Endothelial cell of umbilical vein (primary cell): ENCODE measurements around the gene CACTIN. TPM values are rescaled to one million over a fixed set of nuclear protein-coding genes. Genes with fewer than 3 reads are reported as not detected.

Experiments used
- BruUV-seq: library from RNA; stranded (reverse); fragments of 400-500 nt; replicated peaks from 2 replicates; lab custom pipeline; 2021; lab: Mats Ljungman, UMichigan
- CTCF ChIA-PET: fragments of 300-600, 350-600 bp; sonication (Branson Sonifier 250); formaldehyde crosslinking; loops from one replicate; lab custom pipeline; 2021; ENCODE audit warnings: antibody characterized with exemption, inconsistent platforms; lab: Charles Lee
- POLR2A ChIA-PET: fragments of 300-600, 350-600 bp; sonication (Branson Sonifier 250); formaldehyde crosslinking; loops from one replicate; lab custom pipeline; 2021; ENCODE audit warnings: antibody characterized with exemption, inconsistent platforms; lab: Charles Lee
- DNase-seq: peaks from one replicate; pipeline ENCODE4 v3.0.0-alpha.2; 2011; ENCODE audit warnings: low read depth, low spot score
- FAIRE-seq: peaks from 2 replicates; lab custom pipeline; 2011; peaks lifted over from hg19 to GRCh38; lab: Jason Lieb, UNC
- H2AFZ ChIP-seq: 2 replicates; pipeline ENCODE4 v1.6.0; 2012; ENCODE audit warnings: low read depth, low read length, control low read depth, inconsistent platforms
- H3K27ac ChIP-seq: 2 replicates; pipeline ENCODE4 v1.5.1; 2011; ENCODE audit warnings: low read depth, mild to moderate bottlenecking, control low read depth, low read length, moderate library complexity; ENCODE audit not compliant: insufficient read depth
- H3K27me3 ChIP-seq, 2 experiments: 2 replicates each; pipeline versions ENCODE4 v1.6.0 to v1.6.1; 2011; ENCODE audit warnings: low read length in 2 of 2, mixed read lengths in 1 of 2; ENCODE audit not compliant: control insufficient read depth in 2 of 2, insufficient read depth in 2 of 2
- H3K36me3 ChIP-seq, 2 experiments: 2 replicates in 1 of 2; 3 replicates in 1 of 2; pipeline ENCODE4 v1.5.1; 2011; ENCODE audit warnings: low read length in 2 of 2, mild to moderate bottlenecking in 1 of 2, moderate library complexity in 1 of 2; ENCODE audit not compliant: control insufficient read depth in 2 of 2, insufficient read depth in 2 of 2; ENCODE audit errors: extremely low read depth in 1 of 2
- H3K4me1 ChIP-seq: 3 replicates; pipeline ENCODE4 v1.5.1; 2011; ENCODE audit warnings: mild to moderate bottlenecking, low read length; ENCODE audit not compliant: control insufficient read depth, insufficient read depth; ENCODE audit errors: extremely low read depth
- H3K4me2 ChIP-seq: 2 replicates; pipeline ENCODE4 v1.6.1; 2011; ENCODE audit warnings: low read length, control low read depth, mixed read lengths; ENCODE audit not compliant: insufficient read depth
- H3K4me3 ChIP-seq, 3 experiments: fragments of 200-600 bp in 1 of 3; sonication (generic), shearing (Covaris generic) in 1 of 3; replicated peaks in 1 of 3; 2 replicates each; pipeline ENCODE4 v1.5.1; 2011 to 2016; ENCODE audit warnings: control low read depth in 3 of 3, low read length in 3 of 3, mild to moderate bottlenecking in 2 of 3, inconsistent platforms in 1 of 3, low read depth in 1 of 3, moderate library complexity in 1 of 3; ENCODE audit not compliant: insufficient read depth in 1 of 3
- H3K79me2 ChIP-seq: 2 replicates; pipeline ENCODE4 v1.6.0; 2012; ENCODE audit warnings: low read length, inconsistent platforms; ENCODE audit not compliant: control insufficient read depth, insufficient read depth
- H3K9ac ChIP-seq: replicated peaks from 2 replicates; pipeline ENCODE3; 2011; ENCODE audit warnings: low read length, control low read depth; ENCODE audit not compliant: insufficient read depth; ENCODE audit errors: extremely low read depth
- H3K9me1 ChIP-seq: replicated peaks from 3 replicates; pipeline ENCODE4 v1.6.0; 2011; ENCODE audit warnings: mild to moderate bottlenecking, low read length; ENCODE audit not compliant: control insufficient read depth, insufficient read depth; ENCODE audit errors: extremely low read depth
- H3K9me3 ChIP-seq: replicated peaks from 2 replicates; pipeline ENCODE4 v1.5.1; 2012; ENCODE audit warnings: low read length, inconsistent platforms; ENCODE audit not compliant: control insufficient read depth, insufficient read depth
- H4K20me1 ChIP-seq: replicated peaks from 2 replicates; pipeline ENCODE3; 2011; ENCODE audit warnings: mild to moderate bottlenecking, low read length; ENCODE audit not compliant: control insufficient read depth, insufficient read depth; ENCODE audit errors: extremely low read depth
- CTCF ChIP-seq, 2 donors: IDR thresholded peaks; 1 replicate in 1 of 2; 2 replicates in 1 of 2; pipeline ENCODE4 v1.5.1; 2011; ENCODE audit warnings: low read length in 2 of 2, mild to moderate bottlenecking in 2 of 2, moderate library complexity in 2 of 2, control low read depth in 1 of 2, inconsistent platforms in 1 of 2, low read depth in 1 of 2; ENCODE audit not compliant: insufficient read depth in 1 of 2; ENCODE audit errors: extremely low read depth in 1 of 2
- EZH2 ChIP-seq: IDR thresholded peaks from 2 replicates; pipeline ENCODE4 v1.6.1; 2012; ENCODE audit warnings: borderline replicate concordance, low read depth, mild to moderate bottlenecking, moderate library complexity, low read length, inconsistent platforms; ENCODE audit not compliant: severe bottlenecking
- FOS ChIP-seq: IDR thresholded peaks from 2 replicates; pipeline ENCODE4 v1.6.1; 2011; ENCODE audit warnings: mild to moderate bottlenecking, low read length, moderate library complexity, borderline replicate concordance; ENCODE audit not compliant: insufficient read depth
- GATA2 ChIP-seq: IDR thresholded peaks from 2 replicates; pipeline ENCODE4 v1.7.0; 2011; ENCODE audit warnings: low read depth, mild to moderate bottlenecking, moderate library complexity, mixed read lengths, low read length; ENCODE audit not compliant: insufficient read length, insufficient read depth
- JUN ChIP-seq: IDR thresholded peaks from 2 replicates; pipeline ENCODE4 v1.6.1; 2011; ENCODE audit warnings: borderline replicate concordance, low read depth; ENCODE audit not compliant: insufficient read length, insufficient read depth
- MAX ChIP-seq: IDR thresholded peaks from 2 replicates; pipeline ENCODE4 v1.6.1; 2011; ENCODE audit not compliant: insufficient read depth, insufficient read length
- MYC ChIP-seq: IDR thresholded peaks from one replicate; pipeline ENCODE4 v1.6.1; 2011; ENCODE audit warnings: mild to moderate bottlenecking, low read depth, low read length
- POLR2A ChIP-seq: IDR thresholded peaks from 2 replicates; pipeline ENCODE4 v1.6.1; 2012; ENCODE audit warnings: low read depth, mild to moderate bottlenecking, control low read depth, low read length
- POLR2AphosphoS5 ChIP-seq: IDR thresholded peaks from 2 replicates; pipeline ENCODE4 v1.6.1; 2012; ENCODE audit warnings: low read depth, mild to moderate bottlenecking, control low read depth, low read length, moderate library complexity; ENCODE audit not compliant: insufficient read depth
- dilution Hi-C: fragments of 300-500 bp; cut with MboI; formaldehyde crosslinking; loops from one replicate; pipeline ENCODE4 v1.15.0; 2019; ENCODE audit warnings: low sequenced_read_pairs; ENCODE audit not compliant: extremely low pct_ligation_motif_present
- intact Hi-C: fragments of 100-400 bp; cut with micrococcal nuclease; formaldehyde crosslinking; loops from one replicate; pipeline ENCODE4 v1.10.0; 2022
- polyA plus RNA-seq, 4 experiments: library from polyadenylated mRNA; depleted of rRNA in 3 of 4; stranded (reverse) in 3 of 4; unstranded in 1 of 4; fragments of >200 nt; gene quantifications; 2 replicates each; pipeline versions ENCODE4 v1.2.1 to v1.2.3, GENCODE V29; 2011 to 2012; ENCODE audit warnings: missing spikeins in 1 of 4
- small RNA-seq: library from RNA; depleted of rRNA; stranded (forward); fragments of <200 nt; gene quantifications from one replicate; pipeline ENCODE3, GENCODE V24; 2012; ENCODE audit warnings: low replicate concordance, low read depth; ENCODE audit not compliant: insufficient read depth, insufficient read length
- total RNA-seq: library from RNA; stranded (reverse); gene quantifications from 2 replicates; pipeline ENCODE4 v1.2.3, GENCODE V29; 2021

The CACTIN gene
- total and polyA plus RNA-seq, 2 donors (not counting 3 experiments of a cell fraction or from before 2014, with no cell fraction given) = 29.7 to 36.1 TPM

- CTCF ChIA-PET = interaction anchor here (1.6 to 2.4 kb wide), 2 partner anchors 8 to 19 kb away, joined by 3 to 10 read pairs; no protein-coding TSS in a partner anchor
- no peak for DNase-seq
- intact Hi-C loops = no loop called here
These were observed 62.7 kb downstream of the CACTIN start for GRCh38 chr19:3563709-3564524.

More at GRCh38 chr19:3563709-3564524, 62.7 kb downstream of the CACTIN start:
- Histone ChIP-seq H4K20me1 (no peaks in the 10 kb centered on the region), H3K4me1 (no peaks in the 10 kb centered on the region), H3K4me3 (no peak overlapping the region), H3K27me3 (no peaks in the 10 kb centered on the region), H3K79me2 (no peaks in the 10 kb centered on the region), H3K27ac (no peak overlapping the region), H3K4me2 (no peak overlapping the region), H3K9me1 (no peaks in the 10 kb centered on the region), H3K9ac (no peak overlapping the region), H2AFZ (no peak overlapping the region), H3K9me3 (no peaks in the 10 kb centered on the region), H3K36me3 (no peaks in the 10 kb centered on the region)
- no peak for FAIRE-seq
- POLR2A ChIA-PET = no interaction called here
- no TSS peak for BruUV-seq
- TF ChIP-seq POLR2A (no peak), POLR2AphosphoS5 (no peak), MAX (no peak), CTCF (IDR thresholded peaks at IDR 0.05; ENCODE audit: extremely low read depth in 1 of 2, insufficient read depth in 1 of 2, low read depth in 1 of 2, low read length in 2 of 2) (no peak), GATA2 (no peak), JUN (no peak), MYC (no peak), EZH2 (no peak), FOS (no peak)
- dilution Hi-C loops = no loop called here

Small RNA genes within 50 kb of the gene (small RNA-seq; reads per million reads assigned to genes)
- not detected for gene AC005786.1

Other genes with a start within 250 kb of the CACTIN start
- gene SMIM24, start 146.3 kb downstream of the CACTIN start, total RNA-seq = not detected in 2 replicates
- gene SMIM24, start 146.3 kb downstream of the CACTIN start, polyA plus RNA-seq = not detected in 2 replicates
- gene SMIM44, start 143.3 kb downstream of the CACTIN start, total RNA-seq = not detected in 2 replicates
- not detected in 2 replicates for gene SMIM44, start 143.3 kb downstream of the CACTIN start, polyA plus RNA-seq
- gene DOHH, start 126.1 kb downstream of the CACTIN start, total RNA-seq = 14.8 and 15.2 TPM in 2 replicates
- 8.0 and 8.7 TPM in 2 replicates for gene DOHH, start 126.1 kb downstream of the CACTIN start, polyA plus RNA-seq
- 60.4 and 60.5 TPM in 2 replicates for gene FZR1, start 120.5 kb downstream of the CACTIN start, total RNA-seq
- gene FZR1, start 120.5 kb downstream of the CACTIN start, polyA plus RNA-seq = 35.9 and 45.0 TPM in 2 replicates
- gene TEKTIP1, start 87.6 kb downstream of the CACTIN start, total RNA-seq = 0.53 and 0.73 TPM in 2 replicates
- gene TEKTIP1, start 87.6 kb downstream of the CACTIN start, polyA plus RNA-seq = not detected in 2 replicates
- gene MFSD12, start 69.2 kb downstream of the CACTIN start, total RNA-seq = 78.9 and 80.4 TPM in 2 replicates
- 51.7 and 66.9 TPM in 2 replicates for gene MFSD12, start 69.2 kb downstream of the CACTIN start, polyA plus RNA-seq
- 98.0 and 98.2 TPM in 2 replicates for gene HMG20B, start 53.8 kb downstream of the CACTIN start, total RNA-seq
- gene HMG20B, start 53.8 kb downstream of the CACTIN start, polyA plus RNA-seq = 53.2 and 63.9 TPM in 2 replicates
- 6.6 and 7.1 TPM in 2 replicates for gene GIPC3, start 41.3 kb downstream of the CACTIN start, total RNA-seq
- 1.9 and 2.2 TPM in 2 replicates for gene GIPC3, start 41.3 kb downstream of the CACTIN start, polyA plus RNA-seq
- gene TBXA2R, start 19.9 kb downstream of the CACTIN start, total RNA-seq = 2.9 and 3.4 TPM in 2 replicates
- 2.4 TPM in 2 replicates for gene TBXA2R, start 19.9 kb downstream of the CACTIN start, polyA plus RNA-seq
- 79.5 and 82.2 TPM in 2 replicates for gene PIP5K1C, start 73.7 kb upstream of the CACTIN start, total RNA-seq
- 31.6 and 37.4 TPM in 2 replicates for gene PIP5K1C, start 73.7 kb upstream of the CACTIN start, polyA plus RNA-seq
- not detected in 2 replicates for gene TJP3, start 81.6 kb upstream of the CACTIN start, total RNA-seq
- gene TJP3, start 81.6 kb upstream of the CACTIN start, polyA plus RNA-seq = 0.10 TPM in 1 of 2 replicates, not detected in the other
- 23.4 and 24.3 TPM in 2 replicates for gene APBA3, start 134.9 kb upstream of the CACTIN start, total RNA-seq
- 25.1 and 41.7 TPM in 2 replicates for gene APBA3, start 134.9 kb upstream of the CACTIN start, polyA plus RNA-seq
- gene MRPL54, start 135.9 kb upstream of the CACTIN start, total RNA-seq = 67.5 and 76.3 TPM in 2 replicates
- 80.2 and 93.1 TPM in 2 replicates for gene MRPL54, start 135.9 kb upstream of the CACTIN start, polyA plus RNA-seq
- gene RAX2, start 145.4 kb upstream of the CACTIN start, total RNA-seq = not detected in 2 replicates
- not detected in 2 replicates for gene RAX2, start 145.4 kb upstream of the CACTIN start, polyA plus RNA-seq
- gene MATK, start 159.6 kb upstream of the CACTIN start, total RNA-seq = not detected in 2 replicates
- not detected in 2 replicates for gene MATK, start 159.6 kb upstream of the CACTIN start, polyA plus RNA-seq
- gene ZFR2, start 242.2 kb upstream of the CACTIN start, total RNA-seq = not detected in 2 replicates
- 0.11 TPM in 1 of 2 replicates, not detected in the other for gene ZFR2, start 242.2 kb upstream of the CACTIN start, polyA plus RNA-seq